Camera-type eye (tissue), 1 donor: ENCODE results near the gene OR5M3. TPM values are rescaled to one million over a fixed set of nuclear protein-coding genes. Genes with fewer than 3 reads are reported as not detected.

Experiments used
- total RNA-seq: library from RNA; depleted of rRNA; stranded (reverse); fragments of >200 nt; gene quantifications from one replicate; pipeline ENCODE4 v1.2.3, GENCODE V29; 2014

OR5M3 gene
- total RNA-seq: not detected

DNA sequence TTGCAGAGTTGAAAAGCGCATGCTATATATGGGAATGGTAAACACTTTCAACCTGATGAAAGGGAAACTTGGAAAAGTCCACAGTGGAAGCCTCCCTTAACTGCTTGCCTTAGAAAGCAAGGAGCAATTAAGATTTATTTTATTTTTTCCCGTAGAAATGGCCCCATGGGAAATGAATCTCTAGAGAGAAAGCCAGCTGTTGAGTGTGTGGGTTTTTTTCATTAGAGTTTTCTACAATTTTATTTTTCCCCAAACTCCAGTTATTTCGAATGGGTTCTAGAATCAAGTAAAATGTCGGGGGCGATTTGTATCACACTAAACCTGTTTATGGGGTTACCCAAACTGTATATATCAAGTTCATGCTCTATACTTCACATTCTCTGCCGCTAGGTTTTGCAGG is at the start of gene OR5M3:
Gene OR5M3, minus strand, starts transcription at position 101 of the 400 bp plus-strand sequence. CDS start 2,855 bp downstream, outside the sequence.

GRCh38 chr11:56491270-56491669 is 18.1 kb upstream of the OR5M3 start, which contains the start of gene OR5M8:
Gene OR5M8, minus strand, starts transcription at chr11:56491370. Its CDS starts 0 bp downstream, at chr11:56491370.

Other genes with a start within 250 kb of the OR5M3 start
- gene OR5T2, start 239.1 kb downstream of the OR5M3 start, total RNA-seq: not detected
- not detected for gene OR5T3, start 221.1 kb downstream of the OR5M3 start, total RNA-seq
- not detected for gene OR5T1, start 199.2 kb downstream of the OR5M3 start, total RNA-seq
- not detected for gene OR8H1, start 181.1 kb downstream of the OR5M3 start, total RNA-seq
- gene OR8K3, start 158.2 kb downstream of the OR5M3 start, total RNA-seq: not detected
- gene OR8K1, start 127.3 kb downstream of the OR5M3 start, total RNA-seq: not detected
- gene OR8J1, start 119.1 kb downstream of the OR5M3 start, total RNA-seq: not detected
- not detected for gene OR8U1, start 97.7 kb downstream of the OR5M3 start, total RNA-seq
- gene OR5AL1, start 60.7 kb downstream of the OR5M3 start, total RNA-seq: not detected
- not detected for gene OR5M8, start 18.0 kb upstream of the OR5M3 start, total RNA-seq
- not detected for gene OR5M11, start 69.9 kb upstream of the OR5M3 start, total RNA-seq
- not detected for gene OR5M10, start 104.4 kb upstream of the OR5M3 start, total RNA-seq
- gene OR5M1, start 141.5 kb upstream of the OR5M3 start, total RNA-seq: not detected
- gene OR5AP2, start 169.1 kb upstream of the OR5M3 start, total RNA-seq: not detected
- gene OR5AR1, start 190.3 kb upstream of the OR5M3 start, total RNA-seq: not detected
- not detected for gene OR9G1, start 225.7 kb upstream of the OR5M3 start, total RNA-seq